HG03060 (cell line): ENCODE results near the gene FNIP1.
"Not testable (repeated sequence)": the region's sequence is repeated elsewhere in the genome, so short reads cannot be mapped to it uniquely, and the experiment has no call there.

Experiments used
- ATAC-seq: cut with Tn5 transposase; IDR thresholded peaks from one replicate; pipeline ENCODE4 v1.9.1; 2021; ENCODE audit warnings: low read depth, moderate number of reproducible peaks; ENCODE audit not compliant: unreplicated experiment

FNIP1 gene

DNA sequence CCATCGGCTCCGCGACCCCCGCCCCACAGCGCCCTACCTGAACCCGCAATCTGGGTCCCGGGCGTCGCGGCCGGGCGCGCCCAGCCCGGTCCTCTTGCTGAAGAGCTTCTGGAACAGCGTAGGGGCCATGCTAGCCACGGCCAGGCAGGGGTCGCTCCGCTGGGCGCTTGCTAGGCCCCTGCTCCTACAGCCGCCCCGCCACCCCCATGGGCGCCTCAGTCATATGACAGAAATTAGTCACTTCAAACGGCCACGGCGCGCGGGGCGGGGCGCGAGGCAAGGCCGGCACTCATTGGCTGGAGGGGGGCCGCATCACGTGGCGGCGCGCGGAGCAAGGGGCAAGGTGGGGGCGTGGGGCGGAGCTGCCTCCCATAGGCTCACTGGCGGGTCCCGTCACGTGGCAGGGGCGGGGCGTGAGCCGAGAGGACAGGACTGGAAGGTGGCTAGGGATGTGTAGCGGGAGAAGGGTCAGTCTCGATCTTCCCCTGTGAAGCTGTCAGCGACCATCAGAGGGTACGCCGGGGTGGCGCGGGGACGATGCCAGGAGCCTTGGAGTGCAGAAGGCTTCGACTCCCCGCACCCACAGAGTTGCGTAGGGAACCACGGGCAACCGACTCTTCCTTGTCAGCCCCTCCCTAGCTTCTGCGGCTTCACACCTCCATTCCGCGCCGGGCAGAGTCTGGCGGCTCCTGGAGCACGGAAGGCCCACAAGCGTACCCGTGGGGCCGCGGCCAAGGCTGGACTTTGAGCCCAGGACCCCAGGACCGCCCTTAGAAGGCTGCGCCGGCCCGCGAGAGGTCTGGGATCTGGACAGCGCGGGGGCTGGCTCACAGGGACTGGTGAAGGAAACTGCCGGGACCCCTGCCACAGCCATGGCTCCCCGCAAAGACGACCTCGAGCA lies at the start of gene FNIP1:
FNIP1 (minus strand) TSS at position 225 of the 901 bp plus-strand sequence; CDS start at position 129, 96 bp downstream.
- peak; percentile 81 for ATAC-seq

DNA sequence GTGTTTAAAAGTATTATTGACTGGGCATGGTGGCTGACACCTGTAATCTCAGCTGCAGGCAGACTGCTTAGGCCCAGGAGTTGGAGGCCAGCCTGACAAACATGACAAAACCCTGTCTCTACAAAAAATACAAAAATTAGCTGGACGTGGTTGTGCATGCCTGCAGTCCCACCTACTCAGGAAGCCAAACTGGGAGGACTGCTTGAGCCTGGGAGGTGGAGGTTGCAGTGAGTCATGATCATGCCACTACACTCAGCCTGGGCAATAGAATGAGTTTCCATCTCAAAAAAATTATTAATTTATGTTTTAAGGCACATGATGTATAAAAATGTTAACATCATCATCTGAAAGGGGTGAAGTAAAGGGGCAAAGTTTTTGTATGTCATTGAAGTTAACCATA lies 49.7 kb upstream of the FNIP1 start:
- no peak for ATAC-seq

GRCh38 chr5:131845828-131846227 lies 49.0 kb upstream of the FNIP1 start:
- no peak for ATAC-seq

DNA sequence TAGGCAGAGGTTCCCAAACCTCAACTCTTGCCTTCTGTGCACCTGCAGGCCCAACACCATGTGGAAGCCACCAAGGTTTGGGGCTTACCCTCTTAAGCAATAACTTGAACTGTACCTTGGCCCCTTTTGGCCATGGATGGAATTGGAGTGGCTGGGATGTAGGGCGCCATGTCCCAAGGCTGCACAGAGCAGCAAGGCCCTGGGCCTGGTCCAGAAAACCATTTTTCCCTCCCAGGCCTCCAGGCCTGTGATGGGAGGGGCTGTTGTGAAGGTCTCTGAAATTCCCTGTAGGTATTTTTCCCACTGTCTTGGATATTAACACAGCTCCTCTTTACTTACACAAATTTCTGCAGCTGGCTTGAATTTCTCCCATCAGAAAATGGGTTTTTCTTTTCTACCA lies 46.2 kb upstream of the FNIP1 start:
- ATAC-seq = not testable (repeated sequence)

DNA sequence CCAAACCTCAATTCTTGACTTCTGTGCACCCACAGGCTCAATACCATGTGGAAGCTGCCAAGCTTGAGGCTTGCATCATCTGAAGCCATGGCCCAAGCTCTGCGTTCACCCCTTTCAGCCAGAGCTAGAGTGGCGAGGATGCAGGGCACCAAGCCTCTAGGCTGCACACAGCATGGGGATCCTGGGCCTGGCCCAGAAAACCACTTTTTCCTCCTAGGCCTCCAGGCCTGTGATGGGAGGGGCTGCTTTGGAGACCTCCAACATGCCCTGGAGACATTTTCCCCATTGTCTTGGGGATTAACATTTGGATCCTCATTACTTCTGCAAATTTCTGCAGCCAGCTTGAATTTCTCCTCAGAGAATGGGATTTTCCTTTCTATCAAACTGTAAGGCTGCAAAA lies 35.9 kb upstream of the FNIP1 start:
- not testable (repeated sequence) for ATAC-seq

DNA sequence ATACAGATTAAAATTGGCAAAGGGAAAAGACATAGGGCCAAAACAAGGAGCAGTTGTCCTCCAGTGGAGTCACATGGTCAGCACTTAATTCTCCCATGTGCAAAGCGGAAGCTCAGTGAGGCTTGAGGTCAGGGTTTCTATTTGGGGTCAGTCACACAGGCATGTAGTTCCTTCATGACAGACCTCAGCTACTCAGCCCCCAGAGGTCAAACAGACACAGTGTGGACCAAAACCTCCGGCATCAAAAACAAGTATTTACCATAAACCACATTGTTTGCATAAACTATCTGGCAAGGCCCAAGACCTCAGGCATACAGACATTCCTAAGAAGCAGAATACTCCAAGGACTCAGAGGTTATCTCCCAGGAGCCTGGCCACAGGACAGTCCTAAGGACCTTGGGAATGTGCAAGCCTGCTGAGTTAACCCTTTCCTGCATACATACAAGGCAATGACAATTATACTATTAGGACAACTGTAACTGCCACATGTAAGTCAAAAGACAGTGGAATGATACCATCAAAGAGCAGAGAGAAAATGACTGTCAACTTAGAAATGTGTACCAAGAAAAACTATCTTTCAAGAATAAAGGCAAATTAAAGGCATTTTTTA lies 28.7 kb upstream of the FNIP1 start:
- no peak for ATAC-seq

- ATAC-seq = no peak
Measured at GRCh38 chr5:131824631-131825030, 27.8 kb upstream of the FNIP1 start.

DNA sequence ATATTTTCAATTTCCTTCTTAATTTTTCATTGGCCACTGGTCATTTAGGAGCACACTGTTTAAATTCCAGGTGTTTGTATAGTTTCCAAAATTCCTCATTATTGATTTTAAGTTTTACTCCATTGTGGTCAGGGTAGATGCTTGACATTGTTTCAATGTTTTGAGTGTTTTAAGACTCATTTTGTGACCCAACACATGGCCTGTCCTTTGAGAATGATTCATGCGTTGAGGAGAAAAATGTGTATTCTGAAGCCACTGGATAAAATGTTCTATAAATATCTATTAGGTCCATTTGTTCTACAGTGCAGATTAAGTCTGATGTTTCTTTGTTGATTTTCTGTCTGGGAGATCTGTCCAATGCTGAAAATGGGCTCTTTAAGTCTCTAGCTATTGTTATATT lies 24.4 kb upstream of the FNIP1 start:
- ATAC-seq = no peak

DNA sequence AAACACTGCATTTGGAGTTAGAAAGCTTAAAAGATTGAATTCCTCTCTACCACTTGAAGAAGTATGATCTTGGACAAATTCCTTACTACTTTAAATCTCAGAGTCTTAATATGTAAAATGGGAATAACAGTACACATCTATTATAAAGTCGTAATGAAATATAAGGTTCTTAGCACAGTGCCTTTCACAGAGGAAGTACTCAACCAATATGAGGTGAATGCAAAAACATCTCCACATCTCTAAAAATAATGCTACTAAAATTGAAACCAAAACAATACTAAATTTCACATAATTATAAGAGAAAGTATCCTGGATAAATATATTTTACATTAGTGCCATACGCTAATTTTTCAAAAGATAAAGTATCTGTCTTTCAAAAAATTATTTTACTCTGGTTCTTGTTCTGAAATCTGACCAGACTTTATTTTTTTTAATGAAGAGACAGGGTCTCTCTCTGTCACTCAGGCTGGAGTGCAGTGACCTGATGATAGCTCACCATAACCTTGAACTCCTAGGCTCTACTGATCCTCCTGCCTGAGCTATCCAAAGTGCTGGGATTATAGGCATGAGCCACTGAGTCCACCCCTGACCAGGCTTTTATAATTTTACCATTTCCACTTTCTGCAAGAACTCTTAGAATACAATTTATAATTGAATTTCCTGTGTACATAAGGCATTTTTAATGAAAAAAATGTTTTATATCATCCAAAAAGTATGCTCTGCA lies 21.3 kb upstream of the FNIP1 start:
- ATAC-seq = no peak

GRCh38 chr5:131814990-131815389 lies 18.2 kb upstream of the FNIP1 start:
- ATAC-seq = no peak

GRCh38 chr5:131812371-131813160 lies 15.7 kb upstream of the FNIP1 start:
- no peak for ATAC-seq

GRCh38 chr5:131810510-131811249 lies 13.9 kb upstream of the FNIP1 start:
- ATAC-seq = peak; percentile 41

DNA sequence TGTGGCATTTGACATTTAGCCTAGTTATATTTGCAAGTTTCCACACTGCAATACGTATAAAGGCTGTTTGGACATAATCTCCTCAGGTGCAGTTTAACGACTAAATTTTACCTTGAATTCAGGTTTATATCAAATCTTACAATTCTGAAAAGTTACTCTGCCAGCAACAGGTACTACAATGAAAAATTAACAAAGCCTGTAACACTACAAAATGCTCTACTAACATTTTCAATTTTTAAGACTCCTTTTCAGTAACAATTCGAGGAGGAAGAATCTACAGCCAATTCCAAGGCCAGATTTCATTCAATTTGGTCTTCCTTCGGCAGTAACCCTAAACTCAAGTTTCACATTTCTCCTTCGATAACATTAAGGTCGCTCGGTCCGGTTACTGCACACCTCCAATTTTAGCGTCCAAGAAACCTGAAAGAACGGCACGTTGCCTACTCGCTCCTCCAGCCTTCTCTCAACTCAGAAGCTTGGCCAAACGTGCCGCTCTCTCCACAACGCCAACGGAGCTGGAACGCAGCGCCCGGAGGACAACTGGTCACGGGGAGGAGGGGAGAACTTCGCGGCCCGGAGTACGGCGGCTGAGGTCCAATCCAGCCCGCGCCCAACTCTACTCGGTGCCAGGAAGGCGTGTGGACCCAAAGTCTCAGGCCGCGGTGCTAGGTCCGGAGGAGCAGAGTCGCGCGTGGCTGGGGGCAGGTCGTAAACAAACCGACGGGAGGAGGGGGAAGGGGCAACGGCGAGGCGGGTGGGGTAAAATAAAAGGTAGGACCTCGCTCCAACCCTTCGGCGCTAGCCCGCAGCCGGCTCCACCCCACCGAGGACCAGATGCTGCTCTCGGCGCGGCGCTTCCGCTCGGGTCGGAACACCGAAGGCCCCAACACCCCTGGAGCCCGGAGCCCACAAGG lies 681 bp downstream of the FNIP1 start:
- no peak for ATAC-seq

GRCh38 chr5:131795228-131795627 lies 1.6 kb downstream of the FNIP1 start:
- no peak for ATAC-seq

DNA sequence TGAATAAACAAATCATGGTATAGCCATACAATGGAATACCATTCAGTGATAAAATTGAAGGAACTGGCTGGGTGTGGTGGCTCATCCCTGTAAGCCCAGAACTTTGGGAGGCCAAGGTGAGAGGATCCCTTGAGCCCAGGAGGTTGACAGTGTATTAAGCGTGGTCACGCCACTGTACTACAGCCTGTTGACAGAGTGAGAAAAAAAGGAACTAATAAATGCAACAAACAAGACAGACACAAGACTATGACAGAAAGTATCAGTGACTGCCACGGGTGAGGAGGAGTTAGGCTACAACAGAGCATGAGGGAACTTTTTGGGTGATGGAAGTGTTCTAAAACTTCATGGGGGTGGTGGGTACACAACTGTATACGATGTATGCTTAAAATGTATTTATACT lies 2.2 kb downstream of the FNIP1 start:
- ATAC-seq = no peak

DNA sequence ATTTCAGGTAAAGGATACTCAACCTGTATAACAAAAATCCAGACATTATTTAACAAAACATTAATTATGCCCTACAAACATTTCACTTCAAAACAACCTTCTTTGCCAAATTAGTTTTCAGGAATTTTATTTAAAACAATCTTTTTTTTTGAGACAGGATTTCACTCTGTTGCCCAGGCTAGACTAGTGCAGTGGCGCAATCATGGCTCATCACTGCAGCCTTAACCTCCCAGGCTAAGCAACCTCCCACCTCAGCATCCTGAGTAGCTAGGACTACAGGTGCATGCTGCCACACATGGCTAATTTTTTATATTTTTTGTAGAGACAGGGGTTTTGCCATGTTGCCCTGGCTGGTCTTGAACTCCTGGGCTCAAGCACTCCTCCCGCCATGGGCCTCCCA lies 3.9 kb downstream of the FNIP1 start:
- ATAC-seq = no peak

- ATAC-seq = no peak
Measured at GRCh38 chr5:131791866-131792265, 5.0 kb downstream of the FNIP1 start.

GRCh38 chr5:131790550-131790949 lies 6.3 kb downstream of the FNIP1 start:
- ATAC-seq = no peak

GRCh38 chr5:131789765-131790164 lies 7.1 kb downstream of the FNIP1 start:
- ATAC-seq = no peak
